Erythroblast (primary cell): ENCODE results near the gene TFIP11.

Experiments used
- GATA1 ChIP-seq: IDR thresholded peaks from 2 replicates; pipeline ENCODE4 v1.6.1; 2011; ENCODE audit warnings: low read depth, mild to moderate bottlenecking, control low read depth, low read length, moderate library complexity
- POLR2A ChIP-seq: IDR thresholded peaks from 2 replicates; pipeline ENCODE4 v1.6.1; 2011; ENCODE audit warnings: mild to moderate bottlenecking, low read length

GRCh38 chr22:26484360-26484706 lies 27.9 kb downstream of the TFIP11 start:
- TF ChIP-seq POLR2A, result no peak
- no peak for TF ChIP-seq GATA1
